Nephron progenitor cell (in vitro differentiated cells): Measurements from ENCODE around the gene DLGAP3.
"Not testable (repeated sequence)": the region's sequence is repeated elsewhere in the genome, so short reads cannot be mapped to it uniquely, and the experiment has no call there.

Experiments used
- DNase-seq: peaks from one replicate; pipeline ENCODE4 v3.0.0; 2021
- H3K27ac Mint-ChIP-seq: 2 replicates; pipeline ENCODE4 v1.8.0; 2021; ENCODE audit warnings: mild to moderate bottlenecking, moderate library complexity, mixed read lengths
- H3K27me3 Mint-ChIP-seq: 2 replicates; pipeline ENCODE4 v1.8.0; 2021; ENCODE audit warnings: mild to moderate bottlenecking, low read depth, mixed read lengths; ENCODE audit not compliant: poor library complexity
- H3K36me3 Mint-ChIP-seq: 2 replicates; pipeline ENCODE4 v1.8.0; 2021; ENCODE audit warnings: low read depth, mixed read lengths
- H3K4me1 Mint-ChIP-seq: 2 replicates; pipeline ENCODE4 v1.8.0; 2021; ENCODE audit warnings: mixed read lengths
- H3K4me3 Mint-ChIP-seq: 2 replicates; pipeline ENCODE4 v1.8.0; 2021; ENCODE audit warnings: mild to moderate bottlenecking, moderate library complexity, mixed read lengths
- H3K9me3 Mint-ChIP-seq: 2 replicates; pipeline ENCODE4 v1.8.0; 2021; ENCODE audit warnings: mild to moderate bottlenecking, moderate library complexity, mixed read lengths
- TF ChIP-seq, protein P1 (sequence below): fragments of 200-600 bp; sonication (generic); IDR thresholded peaks from 2 replicates; pipeline ENCODE4 v1.5.0; 2021; ENCODE audit warnings: antibody characterized with exemption

DLGAP3 gene

GRCh38 chr1:34825455-34826091 lies 103.9 kb downstream of the DLGAP3 start:
- DNase-seq: no peak
- H3K27ac Mint-ChIP-seq: no peak overlapping the region

DNA sequence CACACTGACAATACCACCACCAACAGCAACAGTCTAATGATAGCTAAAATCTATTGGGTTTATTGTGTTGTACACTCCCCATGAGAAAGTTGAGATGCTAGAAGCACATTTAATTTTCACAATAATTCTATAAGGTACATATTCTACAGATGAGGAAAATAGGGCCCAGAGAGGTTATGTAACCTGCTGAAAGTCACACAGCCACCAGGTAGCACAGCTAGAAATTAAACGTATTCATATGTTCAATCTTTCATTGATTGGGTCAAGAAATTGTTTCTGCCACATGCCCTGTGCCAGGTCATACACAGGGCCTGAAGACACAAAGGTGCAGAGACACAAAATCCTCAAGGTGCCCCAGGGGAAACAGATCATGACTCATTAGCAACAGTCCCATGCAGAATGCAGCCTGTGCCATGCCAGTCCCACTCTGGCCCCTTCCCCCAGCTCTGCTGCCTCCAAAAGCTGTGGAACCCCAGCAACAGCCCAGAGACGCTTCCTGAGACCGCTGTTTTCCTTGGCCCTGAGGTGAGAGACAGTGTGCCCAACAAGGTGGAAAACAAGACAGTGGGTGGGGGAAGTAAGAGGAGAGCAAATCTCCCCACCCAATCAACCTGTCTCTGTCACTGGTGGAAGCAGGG lies 104.5 kb downstream of the DLGAP3 start:
- Mint-ChIP-seq H3K4me1 (peaks cover 12% of the 10 kb centered on the region), H3K9me3 (no peaks in the 10 kb centered on the region), H3K27me3 (peaks cover 11% of the 10 kb centered on the region), H3K27ac (no peak overlapping the region), H3K4me3 (no peak overlapping the region), H3K36me3 (no peaks in the 10 kb centered on the region)
- TF ChIP-seq, protein P1, sequence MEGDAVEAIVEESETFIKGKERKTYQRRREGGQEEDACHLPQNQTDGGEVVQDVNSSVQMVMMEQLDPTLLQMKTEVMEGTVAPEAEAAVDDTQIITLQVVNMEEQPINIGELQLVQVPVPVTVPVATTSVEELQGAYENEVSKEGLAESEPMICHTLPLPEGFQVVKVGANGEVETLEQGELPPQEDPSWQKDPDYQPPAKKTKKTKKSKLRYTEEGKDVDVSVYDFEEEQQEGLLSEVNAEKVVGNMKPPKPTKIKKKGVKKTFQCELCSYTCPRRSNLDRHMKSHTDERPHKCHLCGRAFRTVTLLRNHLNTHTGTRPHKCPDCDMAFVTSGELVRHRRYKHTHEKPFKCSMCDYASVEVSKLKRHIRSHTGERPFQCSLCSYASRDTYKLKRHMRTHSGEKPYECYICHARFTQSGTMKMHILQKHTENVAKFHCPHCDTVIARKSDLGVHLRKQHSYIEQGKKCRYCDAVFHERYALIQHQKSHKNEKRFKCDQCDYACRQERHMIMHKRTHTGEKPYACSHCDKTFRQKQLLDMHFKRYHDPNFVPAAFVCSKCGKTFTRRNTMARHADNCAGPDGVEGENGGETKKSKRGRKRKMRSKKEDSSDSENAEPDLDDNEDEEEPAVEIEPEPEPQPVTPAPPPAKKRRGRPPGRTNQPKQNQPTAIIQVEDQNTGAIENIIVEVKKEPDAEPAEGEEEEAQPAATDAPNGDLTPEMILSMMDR: no peak
- DNase-seq: no peak

More at GRCh38 chr1:34825455-34826091, 103.9 kb downstream of the DLGAP3 start:
- peaks cover 11% of the 10 kb centered on the region for H3K27me3 Mint-ChIP-seq
- no peaks in the 10 kb centered on the region for H3K36me3 Mint-ChIP-seq
- no peaks in the 10 kb centered on the region for H3K9me3 Mint-ChIP-seq
- H3K4me1 Mint-ChIP-seq: peaks cover 12% of the 10 kb centered on the region
- TF ChIP-seq, protein P1: no peak
- H3K4me3 Mint-ChIP-seq: no peak overlapping the region

GRCh38 chr1:34822202-34822601 lies 107.2 kb downstream of the DLGAP3 start:
- Mint-ChIP-seq H3K36me3 (no peaks in the 10 kb centered on the region), H3K9me3 (no peaks in the 10 kb centered on the region), H3K27ac (no peak overlapping the region), H3K4me3 (no peak overlapping the region), H3K27me3 (peaks cover 8% of the 10 kb centered on the region), H3K4me1 (peaks cover 10% of the 10 kb centered on the region)
- no peak for DNase-seq
- TF ChIP-seq, protein P1: no peak

GRCh38 chr1:34818862-34819261 lies 110.6 kb downstream of the DLGAP3 start:
- DNase-seq, H3K4me1 Mint-ChIP-seq, H3K9me3 Mint-ChIP-seq, H3K4me3 Mint-ChIP-seq, H3K36me3 Mint-ChIP-seq, H3K27ac Mint-ChIP-seq: not testable (repeated sequence)
- peaks cover 13% of the 10 kb centered on the region for H3K27me3 Mint-ChIP-seq

GRCh38 chr1:34816778-34817177 lies 112.7 kb downstream of the DLGAP3 start:
- H3K36me3 Mint-ChIP-seq: no peaks in the 10 kb centered on the region
- DNase-seq: no peak
- no peaks in the 10 kb centered on the region for H3K9me3 Mint-ChIP-seq
- H3K4me1 Mint-ChIP-seq: no peaks in the 10 kb centered on the region
- peaks cover 17% of the 10 kb centered on the region for H3K27me3 Mint-ChIP-seq
- no peak overlapping the region for H3K27ac Mint-ChIP-seq
- TF ChIP-seq, protein P1: no peak
- H3K4me3 Mint-ChIP-seq: no peak overlapping the region

DNA sequence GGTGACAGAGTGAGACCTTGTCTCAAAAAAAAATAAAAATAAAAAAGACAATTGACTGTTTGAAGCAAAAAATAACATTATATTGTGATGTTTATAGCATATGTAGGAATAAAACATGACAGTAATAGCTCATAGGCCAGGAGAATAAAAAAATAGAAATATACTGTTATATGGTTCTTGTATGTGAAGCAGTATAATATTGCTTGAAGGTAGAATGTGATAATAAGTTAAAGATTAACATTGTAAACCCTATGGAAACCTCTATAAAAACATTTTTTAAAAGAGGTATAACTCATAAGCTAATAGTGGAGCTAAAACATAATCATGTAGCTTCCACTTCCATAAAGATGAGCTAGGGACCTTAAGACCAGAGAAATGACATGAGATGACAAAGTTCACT lies 113.1 kb downstream of the DLGAP3 start:
- Mint-ChIP-seq H3K27me3 (peaks cover 20% of the 10 kb centered on the region), H3K27ac (no peak overlapping the region), H3K4me3 (no peak overlapping the region), H3K4me1 (no peaks in the 10 kb centered on the region), H3K9me3 (no peaks in the 10 kb centered on the region), H3K36me3 (no peaks in the 10 kb centered on the region)
- no peak for DNase-seq
- TF ChIP-seq, protein P1: no peak
